Measurements from ENCODE around the gene LGALS8.

GRCh38 chr1:236548452-236548851, 24.7 kb downstream of the LGALS8 start:
- TF ChIP-seq EZH2 (IDR thresholded peaks at IDR 0.05; ENCODE audit: low read length, unreplicated experiment): no peak
- no peak for TF ChIP-seq CTCF (conservative IDR thresholded peaks at IDR 0.05; ENCODE audit: low read depth, low read length)
